HCT116 (cell line): Measurements from ENCODE around the gene MACF1. TPM values are rescaled to one million over a fixed set of nuclear protein-coding genes. Genes with fewer than 3 reads are reported as not detected.

Source experiments
- ATAC-seq: fragments of 200-7000 bp; cut with Tn5 transposase; 2 replicates; pipeline ENCODE4 v1.9.1; 2020; ENCODE audit warnings: mild to moderate bottlenecking, moderate library complexity
- BruUV-seq: library from RNA; stranded (reverse); fragments of 400-500 nt; replicated peaks from 2 replicates; lab custom pipeline; 2021; lab: Mats Ljungman, UMichigan
- CTCF ChIA-PET: fragments of 300-600 bp; sonication (Branson Sonifier 250); formaldehyde crosslinking; loops from one replicate; lab custom pipeline; 2021; ENCODE audit warnings: antibody characterized with exemption; lab: Charles Lee
- POLR2A ChIA-PET: fragments of 300-600, 350-600 bp; sonication (Branson Sonifier 250); formaldehyde crosslinking; loops from one replicate; lab custom pipeline; 2021; ENCODE audit warnings: antibody characterized with exemption; lab: Charles Lee
- RAD21 ChIA-PET, 2 experiments: fragments of 300-600 bp; sonication (Branson Sonifier 250); formaldehyde crosslinking; loops; one replicate each; lab custom pipeline; 2023; ENCODE audit warnings: low total read pairs in 2 of 2; ENCODE audit not compliant: uncharacterized antibody in 2 of 2, unreplicated experiment in 2 of 2, low non-redundant PET in 1 of 2; lab: Charles Lee
- DNase-seq: peaks from one replicate; pipeline ENCODE4 v3.0.0-alpha.2; 2010; ENCODE audit warnings: low read depth, low spot score
- H2AFZ ChIP-seq: fragments of 200-600 bp; shearing (Covaris generic), sonication (generic); 2 replicates; pipeline ENCODE4 v1.6.1; 2017; ENCODE audit warnings: low read depth, mixed run types, mixed read lengths, antibody characterized with exemption, low read length; ENCODE audit not compliant: poor library complexity, severe bottlenecking
- H3K27ac ChIP-seq: 2 replicates; pipeline ENCODE4 v1.5.1; 2012; ENCODE audit warnings: low read depth, low read length
- H3K27me3 ChIP-seq: fragments of 200-600 bp; sonication (generic); 2 replicates; pipeline ENCODE4 v1.6.1; 2016; ENCODE audit warnings: mixed run types, low read length, mixed read lengths; ENCODE audit not compliant: insufficient read depth
- H3K36me3 ChIP-seq, 2 experiments: fragments of 200-500 bp in 1 of 2; fragments of 200-600 bp in 1 of 2; sonication (Bioruptor generic) in 1 of 2; sonication (generic) in 1 of 2; 2 replicates each; pipeline versions ENCODE4 v1.5.1 to v1.6.1; 2014 to 2016; ENCODE audit warnings: low read length in 2 of 2, inconsistent platforms in 1 of 2, mixed read lengths in 1 of 2, mixed run types in 1 of 2; ENCODE audit not compliant: insufficient read depth in 2 of 2, control insufficient read depth in 1 of 2
- H3K4me1 ChIP-seq, 2 experiments: fragments of 200-600 bp in 1 of 2; sonication (generic) in 1 of 2; 2 replicates each; pipeline versions ENCODE4 v1.5.1 to v1.6.1; 2012 to 2017; ENCODE audit warnings: low read length in 2 of 2, inconsistent platforms in 1 of 2, mild to moderate bottlenecking in 1 of 2, mixed read lengths in 1 of 2, mixed run types in 1 of 2, moderate library complexity in 1 of 2; ENCODE audit not compliant: insufficient read depth in 2 of 2, control insufficient read depth in 1 of 2
- H3K4me2 ChIP-seq: fragments of 200-600 bp; sonication (generic); 2 replicates; pipeline ENCODE4 v1.6.1; 2017; ENCODE audit warnings: mixed run types, low read length, mixed read lengths
- H3K4me3 ChIP-seq, 2 experiments: fragments of 200-600 bp in 1 of 2; sonication (generic) in 1 of 2; replicated peaks in 1 of 2; 2 replicates each; pipeline ENCODE4 v1.5.1; 2011 to 2016; ENCODE audit warnings: low read length in 2 of 2, control low read depth in 1 of 2, low read depth in 1 of 2, mild to moderate bottlenecking in 1 of 2, mixed read lengths in 1 of 2, mixed run types in 1 of 2
- H3K79me2 ChIP-seq: fragments of 200-600 bp; sonication (generic); 2 replicates; pipeline ENCODE4 v1.6.1; 2017; ENCODE audit warnings: mild to moderate bottlenecking, mixed run types, low read length, moderate library complexity, mixed read lengths; ENCODE audit not compliant: insufficient read depth
- H3K9ac ChIP-seq: fragments of 200-600 bp; sonication (generic); 2 replicates; pipeline ENCODE4 v1.6.1; 2016; ENCODE audit warnings: low read length, mixed read lengths
- H3K9me2 ChIP-seq: fragments of 200-600 bp; sonication (generic), shearing (Covaris generic); 2 replicates; pipeline ENCODE4 v1.6.1; 2017; ENCODE audit warnings: mixed run types, mild to moderate bottlenecking, moderate library complexity; ENCODE audit not compliant: insufficient read depth
- H3K9me3 ChIP-seq, 2 experiments: fragments of 200-500 bp in 1 of 2; fragments of 200-600 bp in 1 of 2; sonication (Bioruptor generic) in 1 of 2; sonication (generic) in 1 of 2; 2 replicates each; pipeline ENCODE4 v1.6.1; 2014 to 2017; ENCODE audit warnings: low read length in 2 of 2, mixed read lengths in 2 of 2, inconsistent platforms in 1 of 2, low read depth in 1 of 2, mild to moderate bottlenecking in 1 of 2, mixed run types in 1 of 2, moderate library complexity in 1 of 2; ENCODE audit not compliant: control insufficient read depth in 1 of 2, insufficient read depth in 1 of 2
- H4K20me1 ChIP-seq: fragments of 200-600 bp; sonication (generic), shearing (Covaris generic); 2 replicates; pipeline ENCODE4 v1.6.1; 2017; ENCODE audit warnings: mixed run types, mild to moderate bottlenecking, moderate library complexity; ENCODE audit not compliant: insufficient read depth
- EGR1 ChIP-seq: IDR thresholded peaks from 2 replicates; pipeline ENCODE4 v1.6.1; 2012; ENCODE audit warnings: low read depth
- EZH2phosphoT487 ChIP-seq: fragments of 200-600 bp; IDR thresholded peaks from 2 replicates; pipeline ENCODE4 v1.6.1; 2018; ENCODE audit warnings: antibody characterized with exemption, borderline replicate concordance
- RAD21 ChIP-seq: IDR thresholded peaks from 2 replicates; pipeline ENCODE4 v1.6.1; 2012; ENCODE audit warnings: low read depth, mild to moderate bottlenecking
- YY1 ChIP-seq: IDR thresholded peaks from 2 replicates; pipeline ENCODE4 v1.6.1; 2011; ENCODE audit warnings: low read length, low read depth, moderate library complexity, mild to moderate bottlenecking; ENCODE audit not compliant: insufficient replicate concordance; ENCODE audit errors: extremely low read depth
- ZNF274 ChIP-seq: fragments of 200-500 bp; sonication (Bioruptor generic); IDR thresholded peaks from 2 replicates; pipeline ENCODE4 v1.6.1; 2014; ENCODE audit warnings: mild to moderate bottlenecking, low read depth, low read length, inconsistent platforms
- intact Hi-C: fragments of 100-400 bp; cut with micrococcal nuclease; formaldehyde crosslinking; loops from 2 replicates; pipeline ENCODE4 v1.10.0; 2022
- total RNA-seq: library from RNA; stranded (reverse); gene quantifications from one replicate; pipeline ENCODE4 v1.2.1, GENCODE V29; 2021; ENCODE audit not compliant: unreplicated experiment
- TF ChIP-seq, protein P1 (sequence below), 3 experiments: fragments of 200-600 bp in 1 of 3; sonication (generic) in 1 of 3; IDR thresholded peaks in 2 of 3; conservative IDR thresholded peaks in 1 of 3; 2 replicates each; pipeline ENCODE4 v1.5.1; 2012 to 2017; ENCODE audit warnings: low read depth in 2 of 3, low read length in 2 of 3, antibody characterized with exemption in 1 of 3, borderline replicate concordance in 1 of 3, control low read depth in 1 of 3, mild to moderate bottlenecking in 1 of 3, mixed read lengths in 1 of 3, mixed run types in 1 of 3, moderate library complexity in 1 of 3; ENCODE audit not compliant: insufficient read depth in 1 of 3
- TF ChIP-seq, protein P2 (sequence below): IDR thresholded peaks from 2 replicates; pipeline ENCODE4 v1.6.1; 2012

Gene MACF1
- total RNA-seq, 1 experiment from 2014 or later = 146 TPM

DNA sequence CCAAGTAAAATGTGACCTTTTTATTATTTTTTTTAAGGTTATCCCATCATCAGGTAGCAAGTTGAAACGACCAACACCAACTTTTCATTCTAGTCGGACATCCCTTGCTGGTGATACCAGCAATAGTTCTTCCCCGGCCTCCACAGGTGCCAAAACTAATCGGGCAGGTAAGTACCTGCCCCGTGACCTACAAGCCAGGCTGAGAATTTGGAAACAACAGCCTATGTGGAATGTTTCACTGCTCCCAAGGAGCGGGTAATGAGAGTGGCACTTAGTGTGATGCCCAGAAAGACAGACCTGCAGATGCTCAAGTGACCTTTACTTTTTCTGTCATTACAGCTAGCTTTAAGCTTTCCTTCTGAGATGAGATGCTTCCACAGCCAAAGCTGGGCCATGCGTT lies 280.1 kb downstream of the MACF1 start (continued):
- TF ChIP-seq, protein P1, sequence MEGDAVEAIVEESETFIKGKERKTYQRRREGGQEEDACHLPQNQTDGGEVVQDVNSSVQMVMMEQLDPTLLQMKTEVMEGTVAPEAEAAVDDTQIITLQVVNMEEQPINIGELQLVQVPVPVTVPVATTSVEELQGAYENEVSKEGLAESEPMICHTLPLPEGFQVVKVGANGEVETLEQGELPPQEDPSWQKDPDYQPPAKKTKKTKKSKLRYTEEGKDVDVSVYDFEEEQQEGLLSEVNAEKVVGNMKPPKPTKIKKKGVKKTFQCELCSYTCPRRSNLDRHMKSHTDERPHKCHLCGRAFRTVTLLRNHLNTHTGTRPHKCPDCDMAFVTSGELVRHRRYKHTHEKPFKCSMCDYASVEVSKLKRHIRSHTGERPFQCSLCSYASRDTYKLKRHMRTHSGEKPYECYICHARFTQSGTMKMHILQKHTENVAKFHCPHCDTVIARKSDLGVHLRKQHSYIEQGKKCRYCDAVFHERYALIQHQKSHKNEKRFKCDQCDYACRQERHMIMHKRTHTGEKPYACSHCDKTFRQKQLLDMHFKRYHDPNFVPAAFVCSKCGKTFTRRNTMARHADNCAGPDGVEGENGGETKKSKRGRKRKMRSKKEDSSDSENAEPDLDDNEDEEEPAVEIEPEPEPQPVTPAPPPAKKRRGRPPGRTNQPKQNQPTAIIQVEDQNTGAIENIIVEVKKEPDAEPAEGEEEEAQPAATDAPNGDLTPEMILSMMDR (IDR thresholded peaks at IDR 0.05 in 2 of 3, conservative IDR thresholded peaks at IDR 0.05 in 1 of 3; ENCODE audit: borderline replicate concordance in 1 of 3, insufficient read depth in 1 of 3, low read depth in 2 of 3, low read length in 2 of 3) = no peak
- no peak for TF ChIP-seq EZH2phosphoT487

DNA sequence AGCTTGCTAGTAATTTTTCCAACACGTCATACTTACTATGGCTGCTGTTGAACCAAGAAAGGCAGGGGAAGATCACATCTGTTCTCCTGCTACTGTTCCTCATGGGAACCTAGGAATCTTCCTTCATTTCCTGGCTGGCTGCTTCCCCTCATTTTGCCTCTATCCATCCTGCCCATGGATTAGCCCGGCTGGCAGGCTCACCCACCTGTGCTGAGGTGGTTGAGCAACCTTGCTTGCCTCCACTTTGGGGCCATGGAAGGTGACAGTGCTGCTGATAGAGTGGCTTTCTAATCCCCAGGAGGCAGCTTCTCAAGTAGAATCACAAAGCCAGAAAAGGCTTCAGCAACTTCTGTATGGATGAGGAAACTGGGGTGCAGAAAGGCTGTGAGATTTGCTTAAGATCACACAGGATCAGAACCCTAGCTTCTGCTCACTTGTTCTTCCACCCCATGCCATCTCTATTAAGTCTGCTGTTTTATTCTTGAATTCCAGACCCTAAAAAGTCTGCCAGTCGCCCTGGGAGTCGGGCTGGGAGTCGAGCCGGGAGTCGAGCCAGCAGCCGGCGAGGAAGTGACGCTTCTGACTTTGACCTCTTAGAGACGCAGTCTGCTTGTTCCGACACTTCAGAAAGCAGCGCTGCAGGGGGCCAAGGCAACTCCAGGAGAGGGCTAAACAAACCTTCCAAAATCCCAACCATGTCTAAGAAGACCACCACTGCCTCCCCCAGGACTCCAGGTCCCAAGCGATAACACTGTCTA lies 280.7 kb downstream of the MACF1 start:
- no peaks in the 10 kb centered on the region for H3K27me3 ChIP-seq
- ChIA-PET RAD21 (no interaction called here), CTCF (no interaction called here), POLR2A (no interaction called here)
- TF ChIP-seq ZNF274 = no peak
- TF ChIP-seq EGR1 = no peak
- TF ChIP-seq, protein P1 (IDR thresholded peaks at IDR 0.05 in 2 of 3, conservative IDR thresholded peaks at IDR 0.05 in 1 of 3; ENCODE audit: borderline replicate concordance in 1 of 3, insufficient read depth in 1 of 3, low read depth in 2 of 3, low read length in 2 of 3) = no peak
- TF ChIP-seq RAD21 = no peak
- TF ChIP-seq YY1 = no peak
- TF ChIP-seq, protein P2, sequence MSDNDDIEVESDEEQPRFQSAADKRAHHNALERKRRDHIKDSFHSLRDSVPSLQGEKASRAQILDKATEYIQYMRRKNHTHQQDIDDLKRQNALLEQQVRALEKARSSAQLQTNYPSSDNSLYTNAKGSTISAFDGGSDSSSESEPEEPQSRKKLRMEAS = no peak
- ATAC-seq (no peak), DNase-seq (no peak)
- H3K4me3 ChIP-seq = no peak overlapping the region
- no peaks in the 10 kb centered on the region for H4K20me1 ChIP-seq
- no peak overlapping the region for H3K4me2 ChIP-seq
- no peaks in the 10 kb centered on the region for H3K9me2 ChIP-seq
- peaks cover 14 to 21% of the 10 kb centered on the region in 2 experiments; a peak in 3 of 4 replicates for H3K36me3 ChIP-seq
- peaks cover 0 to 1% of the 10 kb centered on the region in 2 experiments; a peak in 1 of 4 replicates for H3K4me1 ChIP-seq
- no TSS peak for BruUV-seq
- no peak overlapping the region for H3K9ac ChIP-seq
- no peaks in the 10 kb centered on the region for H3K79me2 ChIP-seq
- intact Hi-C loops = no loop called here
- H2AFZ ChIP-seq = no peak overlapping the region
- H3K9me3 ChIP-seq = no peaks in the 10 kb centered on the region
- H3K27ac ChIP-seq = no peak overlapping the region
